NCI-H226 (cell line): ENCODE data around the gene VEGFB.
A peak's percentile ranks its signal among the peaks of the same experiment; 100 is the strongest.

Source experiments
- DNase-seq: peaks from one replicate; pipeline ENCODE4 v3.0.0-alpha.2; 2015

The VEGFB gene

DNA sequence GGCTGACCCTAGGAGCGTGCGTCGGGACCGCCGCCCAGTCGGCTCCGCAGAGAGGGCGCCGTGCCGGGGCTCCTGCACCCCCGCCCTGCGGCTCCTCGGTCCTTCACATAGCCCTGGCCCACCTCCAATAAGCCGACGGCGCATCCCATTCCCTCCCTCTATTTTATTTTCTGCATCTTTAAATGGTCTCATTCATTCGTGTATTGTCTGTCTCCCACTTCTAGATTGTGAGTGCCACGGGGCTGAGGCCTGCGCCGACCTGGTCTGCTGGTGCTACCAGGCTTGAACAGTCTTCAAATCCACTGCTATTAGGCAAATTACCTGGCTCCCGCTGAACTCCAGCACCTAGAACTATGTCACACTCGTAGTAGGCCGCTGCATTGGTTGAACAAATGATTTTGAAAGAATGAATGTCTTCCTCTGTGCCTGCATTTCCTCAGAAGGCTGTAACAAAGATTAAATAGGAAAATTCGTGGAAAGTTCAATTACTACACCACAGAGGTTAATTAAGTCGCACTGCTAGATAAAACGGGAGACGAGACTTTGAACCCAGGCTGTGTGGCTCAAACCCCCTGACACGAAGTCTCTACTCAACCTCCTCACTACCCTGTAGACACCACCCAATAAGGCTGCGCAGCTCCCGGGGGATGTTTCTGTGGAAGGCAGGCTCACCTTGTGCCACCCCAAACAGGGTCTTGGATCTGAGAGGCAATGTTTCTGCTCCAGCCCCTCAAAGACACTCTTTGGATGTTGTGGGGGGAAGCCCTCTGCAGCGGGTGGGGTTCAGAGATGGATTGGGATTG lies 13.5 kb downstream of the VEGFB start:
- DNase-seq: no peak

DNA sequence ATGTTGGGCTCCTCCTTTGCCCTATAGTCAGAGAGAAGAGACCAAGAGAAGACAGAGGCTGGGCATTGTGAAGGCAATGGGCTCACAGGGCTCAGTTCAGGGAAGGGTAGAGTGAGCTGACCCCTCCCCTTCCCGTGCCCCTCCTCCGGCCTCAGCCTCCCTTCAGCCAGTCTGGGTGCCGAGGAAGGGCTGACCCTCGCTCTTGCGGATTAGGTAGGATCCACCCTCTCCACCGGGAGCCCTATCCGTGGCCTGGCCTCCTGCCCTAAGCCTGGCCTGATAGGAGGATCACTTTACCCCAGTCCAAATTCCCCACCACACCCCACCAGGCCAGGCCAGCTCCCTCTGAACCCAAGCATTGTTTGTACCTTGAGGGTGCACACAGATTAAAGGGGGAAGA lies 14.2 kb downstream of the VEGFB start:
- DNase-seq: no peak

DNA sequence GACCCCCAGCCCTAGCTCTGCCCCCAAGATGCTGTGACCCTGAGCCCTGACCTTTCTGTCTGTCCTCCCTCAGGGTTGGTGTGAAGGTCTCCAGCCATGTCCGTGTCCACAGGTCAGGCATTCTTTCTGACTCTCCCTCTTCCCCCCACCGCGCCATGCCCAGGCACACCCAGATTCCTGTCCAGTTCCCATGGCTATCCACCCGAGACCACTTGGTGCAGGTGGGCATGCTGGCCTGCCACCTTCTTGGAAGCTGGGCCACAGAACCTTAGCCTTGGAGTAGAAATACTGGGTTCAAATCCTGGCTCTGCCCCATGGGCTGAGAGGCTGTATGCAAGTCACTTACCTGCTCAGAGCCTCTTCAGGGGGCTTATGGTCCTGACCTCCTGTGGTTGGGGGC lies 14.7 kb downstream of the VEGFB start:
- DNase-seq: no peak

DNA sequence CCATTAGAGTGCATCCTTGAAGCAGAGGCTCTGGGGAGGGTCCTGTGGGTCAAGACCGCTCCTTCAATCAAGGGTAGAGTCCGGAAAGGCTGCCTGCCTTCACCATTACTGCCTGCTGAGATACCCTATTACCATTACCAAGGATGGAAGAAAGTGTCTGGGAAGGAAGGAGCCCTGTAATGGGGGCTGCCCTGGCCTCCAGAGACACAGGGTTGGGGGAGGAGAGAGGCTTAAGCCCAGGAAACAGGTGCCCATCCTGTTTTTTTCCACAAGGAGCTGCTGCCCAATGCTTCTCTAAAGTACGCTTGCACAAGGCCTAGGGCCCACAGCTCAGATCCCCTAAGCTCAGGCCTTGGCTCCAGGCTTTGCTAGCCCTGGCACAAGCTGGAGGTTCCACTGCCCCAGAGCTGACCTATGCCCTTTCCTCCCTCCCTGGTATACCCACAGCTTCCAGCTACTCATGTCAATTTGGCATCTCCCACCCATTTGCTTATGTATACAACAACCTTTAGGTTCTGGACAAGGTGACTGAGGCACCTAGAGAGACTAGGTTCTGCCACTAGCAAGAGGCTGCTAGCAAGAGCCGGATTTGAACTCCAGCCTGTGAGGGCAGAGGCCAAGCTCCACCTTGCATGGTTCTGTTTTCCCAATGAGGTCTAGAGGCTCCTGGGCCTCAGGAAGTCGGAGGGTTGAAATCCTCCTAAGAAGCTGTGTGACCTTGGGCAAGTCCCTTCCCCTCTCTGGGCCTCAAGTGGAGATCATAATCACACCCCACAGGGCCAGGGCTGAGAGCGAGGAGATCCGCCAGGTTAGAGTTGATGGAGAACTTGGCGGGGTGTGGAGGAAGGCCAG lies 15.4 kb downstream of the VEGFB start:
- DNase-seq: no peak

DNA sequence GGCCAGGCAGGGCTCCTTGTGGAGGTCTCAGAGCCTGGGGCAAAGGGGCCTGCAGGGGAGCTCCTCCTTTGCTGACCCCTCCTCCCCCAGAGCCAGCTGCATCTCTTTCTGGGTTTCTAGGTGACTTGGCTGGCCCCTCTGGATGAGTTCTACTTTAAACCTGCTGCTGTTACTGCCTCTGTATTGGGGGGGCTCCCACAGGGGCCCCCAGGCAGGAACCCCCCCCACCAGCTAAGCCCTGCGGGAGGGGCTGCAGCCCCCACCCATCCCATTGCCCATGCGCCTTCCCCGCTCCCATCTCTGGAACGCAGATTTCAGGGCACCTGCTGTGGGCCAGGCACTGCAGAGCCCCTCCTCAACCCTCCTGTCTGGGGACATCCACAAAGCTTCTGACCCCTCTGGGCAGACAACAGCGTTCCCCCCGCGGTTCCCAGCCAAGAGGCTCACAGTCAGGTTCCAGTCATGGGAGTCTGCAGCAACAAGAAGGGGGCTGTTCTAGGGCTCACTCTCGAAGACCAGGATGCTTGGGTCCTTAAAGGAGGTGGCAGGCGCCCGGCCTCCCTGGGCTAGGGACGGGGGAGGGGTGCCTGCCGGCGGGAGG lies 16.1 kb downstream of the VEGFB start:
- no peak for DNase-seq

DNA sequence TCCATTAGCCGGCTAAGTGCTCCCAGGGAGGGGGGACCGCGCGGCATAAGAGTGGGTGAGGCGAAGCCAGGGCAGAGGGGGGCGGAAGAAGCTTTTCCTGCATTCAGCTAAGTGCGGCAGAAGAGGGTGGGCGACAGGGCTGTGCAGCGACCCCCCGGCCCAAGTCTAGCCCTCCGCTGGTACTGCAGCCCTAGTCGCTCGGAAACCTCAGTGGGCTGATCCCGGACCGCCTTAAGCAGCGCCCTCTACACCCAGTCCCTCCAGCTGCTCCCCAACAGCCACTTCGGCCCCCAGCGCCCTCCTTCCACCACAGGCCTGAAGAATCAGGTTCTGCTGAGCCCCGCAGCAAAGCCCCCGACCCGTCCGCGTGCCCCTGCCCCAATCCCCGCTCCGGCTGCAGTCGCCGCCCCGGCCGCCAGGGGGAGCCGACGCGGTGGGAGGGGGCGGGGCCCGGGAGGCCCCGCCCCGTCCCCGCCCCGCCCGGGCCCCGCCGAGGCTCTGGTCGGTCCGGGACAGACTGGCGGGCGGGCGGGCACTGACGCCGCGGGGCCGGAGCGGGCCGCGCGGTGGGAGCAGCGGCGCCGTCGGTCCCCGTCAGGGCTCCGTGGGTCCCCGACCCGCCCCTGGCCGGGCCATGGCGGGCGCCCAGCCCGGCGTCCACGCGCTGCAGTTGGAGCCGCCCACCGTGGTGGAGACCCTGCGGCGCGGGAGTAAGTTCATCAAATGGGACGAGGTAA lies 16.8 kb downstream of the VEGFB start, which contains the start of gene PLCB3:
TSS of gene PLCB3 (plus strand) at position 515 of the 737 bp plus-strand sequence. CDS start at position 635, 120 bp downstream.
- DNase-seq: no peak

DNA sequence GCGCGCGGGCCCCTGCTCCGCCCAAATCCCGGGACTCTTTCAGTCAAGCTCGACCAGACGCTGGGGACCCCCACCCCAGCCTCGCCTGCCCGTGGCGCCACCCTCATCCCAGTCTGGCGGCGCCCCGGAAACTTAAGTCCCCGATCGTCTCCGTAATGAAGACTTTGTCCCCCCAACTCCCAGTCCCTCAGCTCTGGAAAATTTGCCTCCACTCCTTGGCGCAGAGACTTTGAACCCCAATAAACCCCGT lies 17.3 kb downstream of the VEGFB start:
- no peak for DNase-seq

DNA sequence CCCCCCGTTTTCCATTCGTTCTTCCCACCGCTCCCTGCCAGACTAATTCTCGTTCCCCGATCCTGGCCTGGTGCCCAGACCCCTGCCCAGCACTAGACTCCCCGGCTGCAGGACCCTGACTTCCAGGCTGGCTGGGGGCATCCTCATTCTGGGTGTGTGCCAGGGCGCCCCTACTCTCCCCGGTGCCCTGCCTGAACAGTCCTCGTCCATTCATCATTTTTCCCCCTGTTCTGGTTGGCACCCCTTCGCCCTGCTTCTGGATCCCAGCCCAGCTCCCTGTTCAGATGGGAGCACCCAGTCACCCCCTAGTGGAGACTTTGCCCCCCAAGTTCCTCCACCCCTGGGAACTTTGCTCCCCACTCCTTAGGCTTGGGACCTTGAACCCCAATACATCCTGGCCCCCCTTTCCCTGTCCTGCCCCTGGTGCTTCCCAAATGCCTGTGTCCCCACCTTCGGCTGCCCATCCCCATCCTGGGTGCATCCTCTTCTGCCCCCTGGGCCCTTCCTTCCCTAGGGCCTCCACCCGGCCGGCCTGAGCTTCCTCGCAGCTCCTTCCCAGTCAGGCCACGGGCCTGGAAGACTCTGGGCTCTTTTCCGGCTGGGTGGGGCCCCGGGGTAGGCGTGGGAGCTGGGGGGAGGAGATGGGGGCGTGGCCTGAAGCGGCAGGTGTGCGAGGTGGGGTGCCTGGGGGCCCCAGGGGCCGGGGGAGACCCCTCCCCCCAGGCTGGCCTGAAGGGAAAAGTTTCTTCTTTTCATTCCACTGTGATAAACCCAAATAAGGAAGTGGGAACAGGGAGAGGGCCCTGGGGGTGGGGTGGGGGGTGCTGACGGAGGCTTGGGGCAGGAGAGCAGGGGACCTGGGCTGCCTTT lies 17.9 kb downstream of the VEGFB start:
- peak; percentile 70 for DNase-seq

DNA sequence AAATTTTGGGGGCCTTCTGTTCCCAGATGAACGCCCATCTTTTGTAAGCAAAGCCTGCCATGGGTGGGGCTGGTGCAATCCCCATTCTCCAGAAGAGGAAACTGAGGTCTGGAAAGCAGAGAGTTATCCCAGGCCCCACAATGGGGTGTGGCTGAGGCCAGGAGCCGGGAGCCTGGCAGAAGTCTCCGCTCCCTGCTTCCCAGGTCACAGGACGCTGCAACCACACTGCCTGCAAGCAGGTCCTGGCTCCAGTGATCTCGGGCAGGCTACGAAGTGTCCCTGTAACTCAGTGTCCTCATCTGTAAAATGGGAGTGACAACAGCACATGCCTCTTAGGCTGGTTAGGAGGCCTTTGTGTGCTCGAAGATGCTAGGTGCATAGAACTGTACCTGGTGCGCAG lies 18.7 kb downstream of the VEGFB start:
- DNase-seq: no peak

DNA sequence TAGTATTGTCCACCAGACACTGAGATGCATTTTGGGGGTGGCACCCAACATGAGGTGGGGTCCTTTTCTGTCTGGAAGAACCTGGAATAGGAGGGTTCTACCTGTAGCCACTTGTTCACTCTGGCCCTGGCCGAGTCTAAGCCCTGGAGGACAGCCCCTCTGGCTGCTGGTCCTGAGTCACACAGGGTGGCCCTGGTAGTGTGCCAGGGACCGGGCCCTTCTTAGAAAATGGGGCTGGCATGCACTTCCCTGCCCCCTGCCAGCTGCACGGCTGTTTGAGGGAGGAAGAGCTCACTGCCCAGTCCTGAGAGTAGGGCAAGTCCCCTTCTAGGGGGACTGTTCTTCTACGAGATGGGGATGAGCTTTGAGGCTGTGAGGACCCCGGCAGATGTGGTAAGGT lies 19.1 kb downstream of the VEGFB start:
- no peak for DNase-seq

DNA sequence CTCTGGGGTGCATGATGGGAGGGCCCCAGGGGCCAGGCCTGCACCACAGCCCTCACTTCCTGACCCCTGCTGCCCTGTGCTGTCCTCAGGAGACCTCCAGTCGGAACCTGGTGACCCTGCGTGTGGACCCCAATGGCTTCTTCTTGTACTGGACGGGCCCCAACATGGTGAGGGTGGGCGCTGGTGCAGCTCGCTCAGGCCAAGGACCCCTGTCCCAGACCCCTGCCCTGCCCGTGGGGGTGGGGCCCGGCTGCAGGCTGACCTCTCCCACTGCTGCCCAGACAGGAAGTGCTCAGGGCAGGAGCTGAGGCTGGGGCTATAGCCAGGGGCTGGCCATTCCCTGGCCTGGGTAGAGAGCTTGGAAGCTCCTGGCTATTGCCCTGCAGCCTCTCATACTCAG lies 19.9 kb downstream of the VEGFB start:
- no peak for DNase-seq

DNA sequence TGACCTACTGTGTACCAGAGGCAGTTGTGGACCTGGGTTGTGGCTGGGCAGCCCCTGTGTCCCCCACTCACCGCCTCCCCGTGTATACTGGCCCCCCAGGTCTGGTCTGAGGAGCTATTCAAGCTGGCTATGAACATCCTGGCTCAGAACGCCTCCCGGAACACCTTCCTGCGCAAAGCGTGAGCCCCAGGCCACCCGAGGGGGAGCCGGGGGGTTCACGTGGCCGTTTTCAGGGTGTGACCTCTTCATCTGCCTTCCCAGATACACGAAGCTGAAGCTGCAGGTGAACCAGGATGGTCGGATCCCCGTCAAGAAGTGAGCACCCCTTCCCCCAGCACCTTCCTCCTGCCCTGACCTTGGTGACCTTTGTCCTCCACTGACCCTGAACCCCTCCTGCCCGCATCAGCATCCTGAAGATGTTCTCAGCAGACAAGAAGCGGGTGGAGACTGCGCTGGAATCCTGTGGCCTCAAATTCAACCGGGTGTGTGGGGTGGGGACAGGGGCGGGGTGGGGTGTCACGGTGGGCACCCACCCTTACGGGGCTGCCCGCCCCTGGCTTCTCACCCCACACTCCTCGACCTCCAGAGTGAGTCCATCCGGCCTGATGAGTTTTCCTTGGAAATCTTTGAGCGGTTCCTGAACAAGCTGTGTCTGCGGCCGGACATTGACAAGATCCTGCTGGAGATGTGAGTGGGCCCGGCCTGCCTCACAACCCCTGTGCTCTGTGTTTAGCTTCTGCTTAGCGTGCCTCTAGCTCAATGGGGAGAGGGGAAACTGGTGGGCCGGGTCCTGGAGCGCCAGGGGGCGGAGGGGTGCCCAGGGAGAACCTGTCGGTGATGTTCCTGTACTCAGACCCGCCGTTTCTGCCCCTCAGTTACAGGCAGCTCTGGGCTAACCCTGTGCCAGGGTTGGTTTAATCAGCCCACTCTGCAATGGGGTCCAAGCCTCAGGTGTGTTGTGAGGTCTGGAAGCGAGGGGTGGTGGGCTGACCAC lies 21.0 kb downstream of the VEGFB start:
- DNase-seq: no peak

DNA sequence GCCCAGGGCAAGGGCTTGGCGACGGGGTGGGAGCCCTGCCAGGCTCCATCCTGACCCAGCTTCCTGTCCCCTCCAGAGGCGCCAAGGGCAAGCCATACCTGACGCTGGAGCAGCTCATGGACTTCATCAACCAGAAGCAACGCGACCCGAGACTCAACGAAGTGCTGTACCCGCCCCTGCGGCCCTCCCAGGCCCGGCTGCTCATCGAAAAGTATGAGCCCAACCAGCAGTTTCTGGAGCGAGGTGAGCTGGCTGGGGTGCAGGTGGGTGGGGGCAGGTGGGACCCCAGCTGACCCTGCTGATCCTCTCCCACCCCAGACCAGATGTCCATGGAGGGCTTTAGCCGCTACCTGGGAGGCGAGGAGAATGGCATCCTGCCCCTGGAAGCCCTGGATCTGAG lies 21.9 kb downstream of the VEGFB start:
- DNase-seq: no peak

DNA sequence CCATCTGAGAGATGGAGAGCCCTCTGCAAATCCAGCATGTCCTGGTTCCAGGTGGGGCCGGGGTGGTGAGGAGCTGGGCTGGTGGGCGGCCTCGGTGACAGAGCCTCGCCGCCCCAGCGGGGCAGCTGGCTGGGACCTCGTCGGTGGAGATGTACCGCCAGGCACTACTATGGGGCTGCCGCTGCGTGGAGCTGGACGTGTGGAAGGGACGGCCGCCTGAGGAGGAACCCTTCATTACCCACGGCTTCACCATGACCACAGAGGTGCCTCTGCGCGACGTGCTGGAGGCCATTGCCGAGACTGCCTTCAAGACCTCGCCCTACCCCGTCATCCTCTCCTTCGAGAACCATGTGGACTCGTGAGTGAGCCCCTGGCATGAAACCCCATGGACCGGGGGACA lies 24.0 kb downstream of the VEGFB start:
- no peak for DNase-seq

DNA sequence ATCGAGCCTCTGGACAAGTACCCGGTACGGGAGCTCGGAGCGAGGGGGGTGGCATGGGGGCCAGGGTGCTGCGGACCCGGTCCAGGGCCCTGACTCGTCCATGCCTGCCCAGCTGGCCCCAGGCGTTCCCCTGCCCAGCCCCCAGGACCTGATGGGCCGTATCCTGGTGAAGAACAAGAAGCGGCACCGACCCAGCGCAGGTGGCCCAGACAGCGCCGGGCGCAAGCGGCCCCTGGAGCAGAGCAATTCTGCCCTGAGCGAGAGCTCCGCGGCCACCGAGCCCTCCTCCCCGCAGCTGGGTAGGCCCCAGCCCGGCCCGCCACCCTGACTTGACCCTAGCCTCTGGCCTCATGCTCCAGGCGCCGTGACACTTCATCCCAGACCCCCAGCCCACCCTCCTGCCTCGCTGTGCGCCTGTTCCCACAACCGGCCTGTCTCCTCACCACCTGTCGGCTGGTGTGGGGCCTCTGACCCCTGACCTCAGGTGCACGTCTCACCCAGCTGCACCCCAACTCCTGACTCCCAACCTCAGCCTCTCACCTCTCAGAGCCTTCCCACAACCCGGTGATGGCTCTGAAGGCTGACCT lies 24.7 kb downstream of the VEGFB start:
- DNase-seq: no peak

DNA sequence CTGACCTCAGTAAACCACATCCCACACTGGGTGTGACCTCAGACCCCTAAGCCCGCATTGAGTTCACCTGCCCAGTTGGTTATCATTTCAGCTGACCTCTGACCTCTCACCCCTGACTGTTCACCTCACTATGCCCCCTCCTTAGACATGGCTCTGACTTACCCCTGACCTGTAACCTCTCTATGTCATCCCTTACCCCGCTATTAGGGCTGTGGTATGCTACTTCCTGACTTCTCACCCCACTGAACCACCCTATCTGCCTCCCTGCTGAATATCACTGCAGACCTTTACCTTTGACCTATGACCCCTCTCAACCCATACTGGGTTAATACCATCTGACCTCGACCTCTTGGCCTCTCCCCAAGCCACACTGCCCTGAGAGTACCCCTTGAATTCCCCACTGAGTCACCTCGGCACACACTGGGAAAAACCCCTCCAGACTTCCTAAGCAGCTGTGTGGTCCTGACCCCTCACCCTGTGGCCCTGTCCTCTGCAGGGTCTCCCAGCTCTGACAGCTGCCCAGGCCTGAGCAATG lies 25.2 kb downstream of the VEGFB start:
- no peak for DNase-seq

DNA sequence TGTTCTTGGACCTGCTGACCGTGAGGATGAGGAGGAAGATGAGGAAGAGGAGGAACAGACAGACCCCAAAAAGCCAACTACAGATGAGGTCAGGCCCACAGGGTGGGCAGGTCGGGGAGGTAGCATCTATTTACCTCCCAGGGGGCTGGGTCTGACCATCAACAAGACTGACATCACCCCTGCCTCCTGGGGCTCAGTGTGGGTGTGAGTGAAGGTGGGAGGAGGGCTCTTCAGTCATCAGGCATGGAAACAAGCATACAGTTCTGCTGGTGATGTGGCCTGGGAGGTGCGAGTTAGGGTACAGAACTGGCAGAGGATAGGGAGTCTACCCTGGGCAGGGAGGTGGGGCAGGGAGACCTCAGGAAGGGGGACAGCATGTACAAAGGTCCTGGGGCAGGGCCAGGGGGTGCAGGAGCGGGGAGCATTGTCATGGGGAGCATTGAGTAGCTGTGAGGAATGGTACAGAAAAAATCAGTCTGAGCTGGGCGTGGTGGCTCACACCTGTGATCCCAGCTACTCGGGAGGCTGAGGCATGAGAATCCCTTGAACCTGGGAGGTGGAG lies 25.8 kb downstream of the VEGFB start:
- DNase-seq: no peak

DNA sequence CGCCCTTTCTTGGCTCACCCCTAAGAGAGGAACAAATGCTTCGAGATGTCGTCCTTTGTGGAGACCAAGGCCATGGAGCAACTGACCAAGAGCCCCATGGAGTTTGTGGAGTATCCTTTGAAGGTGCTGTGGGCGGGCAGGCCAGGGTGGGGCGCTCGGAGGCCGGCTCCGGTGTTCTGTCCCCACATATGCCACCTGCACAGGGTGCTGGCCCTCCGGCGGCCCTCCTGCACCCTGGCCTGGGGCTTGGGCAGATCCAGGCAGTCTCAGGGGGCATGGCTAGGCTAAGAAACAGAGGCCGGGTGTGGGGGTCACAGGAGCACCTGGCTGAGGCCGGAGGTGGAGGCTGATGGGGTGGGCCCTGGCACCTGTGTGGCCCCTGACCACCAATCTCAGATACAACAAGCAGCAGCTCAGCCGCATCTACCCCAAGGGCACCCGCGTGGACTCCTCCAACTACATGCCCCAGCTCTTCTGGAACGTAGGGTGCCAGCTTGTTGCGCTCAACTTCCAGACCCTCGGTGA lies 27.2 kb downstream of the VEGFB start:
- no peak for DNase-seq

DNA sequence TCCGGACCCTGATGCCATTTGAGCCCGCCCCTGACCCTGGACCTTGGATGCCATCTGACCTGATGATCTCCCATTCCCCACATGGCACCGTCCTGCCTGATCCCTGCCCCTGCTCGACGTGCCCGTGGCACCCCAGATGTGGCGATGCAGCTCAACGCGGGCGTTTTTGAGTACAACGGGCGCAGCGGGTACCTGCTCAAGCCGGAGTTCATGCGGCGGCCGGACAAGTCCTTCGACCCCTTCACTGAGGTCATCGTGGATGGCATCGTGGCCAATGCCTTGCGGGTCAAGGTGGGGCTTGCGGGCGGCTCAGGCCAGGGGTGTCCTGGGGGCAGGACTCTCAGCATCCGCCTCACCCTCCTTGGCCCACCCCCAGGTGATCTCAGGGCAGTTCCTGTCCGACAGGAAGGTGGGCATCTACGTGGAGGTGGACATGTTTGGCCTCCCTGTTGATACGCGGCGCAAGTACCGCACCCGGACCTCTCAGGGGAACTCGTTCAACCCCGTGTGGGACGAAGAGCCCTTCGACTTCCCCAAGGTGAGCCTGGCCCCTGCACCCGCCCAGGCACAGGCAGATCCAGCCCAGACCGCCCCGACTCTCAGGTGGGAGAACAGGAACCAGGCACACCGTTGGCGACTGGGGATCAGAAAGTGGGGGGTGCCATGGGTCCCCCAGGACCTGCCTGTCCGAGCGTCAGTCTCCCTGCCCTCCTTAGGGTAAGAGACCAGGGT lies 28.1 kb downstream of the VEGFB start:
- DNase-seq: no peak
